AG20443 (cell line): ENCODE results near the gene ELF4.

ENCODE experiments used
- DNase-seq: peaks from one replicate; pipeline ENCODE4 v3.0.0; 2012; ENCODE audit warnings: low spot score, mixed read lengths

Gene ELF4

DNA sequence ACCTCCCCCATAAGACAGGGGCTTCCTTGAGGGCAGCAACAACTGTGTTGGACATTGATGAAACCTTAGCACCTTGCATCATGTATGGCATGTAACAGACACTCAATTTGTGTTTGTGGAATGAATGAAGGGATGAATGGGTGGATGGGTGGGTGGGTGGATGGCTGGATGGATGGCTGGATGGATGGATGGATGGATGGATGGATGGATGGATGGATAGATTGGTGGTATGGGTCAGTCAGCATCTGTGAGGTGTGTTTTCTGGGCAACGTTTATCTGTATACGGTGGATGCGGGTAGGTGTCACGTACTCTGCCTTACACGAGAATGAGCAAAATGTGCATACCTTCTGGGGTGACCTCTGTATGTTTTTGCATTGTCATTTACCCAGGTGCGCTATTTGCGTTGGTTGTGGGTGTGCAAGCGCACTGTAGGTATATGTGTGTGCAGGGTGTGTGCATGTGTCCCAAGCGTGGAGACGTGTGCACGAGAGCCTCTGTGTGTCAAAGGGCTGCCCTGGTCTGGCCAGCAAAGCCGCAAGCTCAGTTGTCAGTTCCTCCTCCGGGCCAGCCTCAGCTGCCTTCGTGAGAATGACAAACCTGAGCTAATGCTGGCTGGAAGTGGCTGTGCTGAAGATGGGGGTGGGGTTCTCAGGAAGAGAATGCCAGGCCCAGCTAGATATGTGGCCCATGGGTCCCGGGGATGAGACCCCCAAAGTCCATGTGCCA is 26.5 kb downstream of the ELF4 start:
- DNase-seq, result no peak

DNA sequence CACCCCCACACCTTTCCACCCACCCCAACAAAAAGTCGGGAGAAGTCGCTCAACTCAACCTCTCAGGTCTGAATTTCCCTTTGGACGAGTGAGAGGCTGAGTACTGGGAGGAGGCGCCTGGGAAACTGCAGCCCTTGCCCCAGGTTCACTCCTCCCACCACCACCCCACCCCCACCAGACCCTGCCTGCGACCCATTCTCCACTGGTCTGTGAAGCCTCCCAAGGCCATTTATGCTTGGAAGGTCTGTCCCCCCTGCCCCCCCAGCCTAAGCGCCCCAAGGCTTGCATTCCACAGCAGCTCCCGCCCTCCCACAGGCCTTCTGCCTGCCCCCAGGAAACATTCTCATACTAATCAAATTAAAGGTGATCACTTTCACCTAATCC is 27.2 kb downstream of the ELF4 start:
- DNase-seq, result no peak

DNA sequence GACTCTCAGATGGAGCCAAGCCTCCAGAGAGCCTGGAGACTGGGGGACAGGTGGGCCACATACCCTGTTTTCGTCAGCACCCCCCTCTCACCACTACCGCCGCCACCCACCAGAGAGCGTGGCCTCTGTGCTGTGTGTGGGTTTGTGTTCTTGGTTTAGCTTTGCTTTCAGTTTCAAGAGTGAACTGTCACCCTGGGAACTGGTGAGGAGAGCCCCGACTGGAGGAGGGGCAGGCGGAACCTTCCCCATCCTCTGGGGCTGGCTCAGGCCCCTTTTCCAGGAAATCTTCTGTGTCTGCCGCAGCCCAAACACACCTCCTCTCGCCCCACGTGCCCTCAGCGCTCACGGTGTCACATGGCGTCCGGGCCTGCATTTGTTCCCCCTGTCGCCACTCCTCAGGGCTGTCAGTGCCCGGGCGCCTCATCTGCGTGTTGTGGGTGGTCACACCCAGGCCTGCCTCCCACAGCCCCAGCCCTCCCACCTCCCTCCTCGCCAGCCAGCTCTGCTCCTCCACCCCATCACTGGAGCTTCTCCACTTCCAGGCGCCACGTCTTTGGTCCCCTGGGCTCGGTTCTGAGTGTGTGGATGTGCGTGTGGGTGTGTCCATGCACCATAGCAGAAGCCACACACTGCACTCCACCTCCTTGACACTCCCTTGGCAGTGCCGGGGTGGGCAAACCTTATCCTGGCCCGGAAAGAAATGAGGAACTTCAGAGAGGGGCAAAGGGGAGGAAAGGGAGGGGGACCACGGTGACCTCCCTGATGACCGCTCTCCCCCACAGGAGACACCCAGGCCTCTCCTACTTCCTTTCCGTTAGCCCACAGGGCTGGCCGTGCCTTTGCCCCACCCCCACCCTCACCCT is 27.8 kb downstream of the ELF4 start:
- peak; percentile 30 for DNase-seq

DNA sequence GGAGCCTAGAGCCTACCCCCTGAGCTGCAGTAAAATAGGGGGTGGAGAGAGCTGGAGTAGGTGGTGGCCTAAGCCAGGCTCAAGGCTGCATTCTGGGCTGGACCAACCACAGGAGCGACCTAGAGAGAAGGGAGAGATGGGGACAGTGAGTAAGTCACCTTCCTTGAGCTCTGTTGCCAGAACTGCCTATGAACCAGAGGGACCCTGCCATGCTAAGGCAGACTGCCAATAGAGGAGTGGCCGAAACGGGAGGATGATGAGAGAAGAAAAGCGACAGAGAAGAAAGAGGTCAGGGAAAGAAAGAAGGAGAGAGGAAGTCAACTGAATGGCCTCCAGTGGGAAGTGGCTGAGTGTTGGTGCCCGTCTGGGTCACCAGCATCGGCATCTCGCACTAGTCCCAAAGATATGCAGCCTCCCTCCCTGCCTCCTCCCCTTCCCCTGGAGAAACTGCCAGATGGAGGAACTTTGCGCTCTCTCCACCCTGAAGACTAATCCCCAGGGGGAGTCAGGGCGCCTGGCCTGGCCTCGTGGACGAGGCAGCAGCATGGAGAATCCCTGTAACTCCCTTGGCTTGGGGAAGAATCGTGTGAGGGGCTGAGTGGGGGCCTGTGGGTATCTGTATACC is 28.8 kb downstream of the ELF4 start:
- DNase-seq, result no peak

DNA sequence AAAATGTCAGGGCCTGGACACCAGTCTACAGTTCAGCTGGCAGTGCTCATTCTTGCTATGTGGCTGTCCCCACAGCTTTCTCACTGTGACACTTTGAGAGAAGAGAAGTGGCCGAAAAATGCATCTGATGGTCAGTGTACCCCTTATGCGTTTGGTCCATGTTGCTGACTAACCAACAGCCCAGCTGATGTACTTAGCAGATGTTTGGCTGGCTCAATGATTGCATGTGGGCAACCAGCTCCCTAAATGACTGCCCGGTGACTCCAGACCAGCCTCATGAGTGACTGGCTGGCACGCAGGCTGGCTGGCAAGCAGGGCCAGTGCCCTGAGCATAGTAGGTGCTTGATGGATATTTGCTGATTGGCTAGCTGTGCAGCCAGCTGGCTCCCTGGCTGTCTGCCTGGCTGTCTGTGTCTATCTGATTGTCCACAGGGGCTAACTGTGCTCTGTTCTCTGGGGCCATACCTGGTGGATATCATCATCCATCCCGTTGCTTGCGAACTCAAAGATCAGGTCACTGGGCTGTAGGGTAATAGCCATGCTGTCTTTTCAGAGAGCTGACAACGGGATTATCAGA is 29.4 kb downstream of the ELF4 start:
- DNase-seq, result no peak

DNA sequence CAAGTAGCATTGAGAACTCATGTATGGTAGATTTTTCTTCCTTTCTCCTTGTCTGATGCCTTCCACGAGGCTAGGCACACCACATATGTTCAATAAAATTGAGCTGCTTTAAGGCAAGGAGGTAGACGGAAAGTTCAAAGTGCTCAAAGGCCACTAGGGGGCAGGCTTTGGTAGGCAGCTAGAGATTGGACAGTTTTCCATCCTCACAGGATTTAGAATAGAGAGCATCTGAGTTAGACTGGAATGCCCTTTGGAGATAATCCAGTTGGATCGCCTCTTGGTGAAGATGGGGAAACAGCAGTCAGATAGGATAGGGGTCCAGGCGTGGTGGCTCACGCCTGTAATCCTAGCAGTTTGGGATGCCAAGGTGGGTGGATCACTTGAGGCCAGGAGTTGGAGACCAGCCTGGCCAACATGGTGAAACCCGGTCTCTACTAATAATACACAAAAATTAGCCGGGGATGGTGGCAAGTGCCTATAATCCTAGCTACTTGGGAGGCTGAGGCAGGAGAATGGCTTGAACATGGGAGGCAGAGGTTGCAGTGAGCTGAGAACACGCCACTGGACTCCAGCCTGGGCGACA is 30.4 kb downstream of the ELF4 start:
- DNase-seq, result peak; percentile 77

DNA sequence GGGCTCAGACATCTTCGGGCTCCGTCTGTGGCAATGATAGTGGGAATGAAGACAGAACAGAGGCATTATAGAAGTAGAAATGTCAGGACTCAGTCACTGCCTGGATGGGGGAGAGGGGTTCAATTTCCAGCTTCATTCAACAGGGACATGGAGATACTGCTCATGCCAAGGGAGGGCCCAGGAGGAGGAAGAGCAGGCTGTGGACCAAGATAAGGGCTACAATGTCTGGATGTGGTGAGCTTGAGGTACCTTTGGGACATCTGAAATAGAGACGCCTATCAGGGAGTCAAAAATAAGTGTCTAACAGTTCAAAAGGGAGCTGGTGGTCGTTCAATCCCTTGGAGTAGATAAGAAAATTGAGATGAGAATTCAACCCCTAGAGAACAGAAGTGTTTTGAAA is 34.5 kb downstream of the ELF4 start:
- no peak for DNase-seq

DNA sequence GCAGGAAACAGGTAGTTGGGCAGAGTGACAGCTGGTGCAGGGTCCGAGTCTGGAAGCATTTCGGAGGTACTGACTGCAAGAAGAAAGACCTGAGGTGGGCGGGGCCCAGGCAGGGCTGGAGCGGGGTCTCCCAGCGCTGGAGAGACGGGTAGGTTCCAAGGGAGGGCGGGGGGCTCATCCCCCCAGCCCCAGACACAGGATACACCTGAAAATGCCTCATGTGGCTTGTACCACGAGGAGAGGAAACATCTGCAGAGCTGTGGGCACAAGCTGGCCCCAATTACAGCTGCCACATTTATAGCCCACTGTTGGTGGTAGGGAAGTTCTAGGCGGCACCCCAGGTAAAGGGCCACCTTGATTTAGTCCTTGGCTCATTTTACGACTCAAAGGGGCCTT is 38.0 kb downstream of the ELF4 start:
- DNase-seq, result no peak

DNA sequence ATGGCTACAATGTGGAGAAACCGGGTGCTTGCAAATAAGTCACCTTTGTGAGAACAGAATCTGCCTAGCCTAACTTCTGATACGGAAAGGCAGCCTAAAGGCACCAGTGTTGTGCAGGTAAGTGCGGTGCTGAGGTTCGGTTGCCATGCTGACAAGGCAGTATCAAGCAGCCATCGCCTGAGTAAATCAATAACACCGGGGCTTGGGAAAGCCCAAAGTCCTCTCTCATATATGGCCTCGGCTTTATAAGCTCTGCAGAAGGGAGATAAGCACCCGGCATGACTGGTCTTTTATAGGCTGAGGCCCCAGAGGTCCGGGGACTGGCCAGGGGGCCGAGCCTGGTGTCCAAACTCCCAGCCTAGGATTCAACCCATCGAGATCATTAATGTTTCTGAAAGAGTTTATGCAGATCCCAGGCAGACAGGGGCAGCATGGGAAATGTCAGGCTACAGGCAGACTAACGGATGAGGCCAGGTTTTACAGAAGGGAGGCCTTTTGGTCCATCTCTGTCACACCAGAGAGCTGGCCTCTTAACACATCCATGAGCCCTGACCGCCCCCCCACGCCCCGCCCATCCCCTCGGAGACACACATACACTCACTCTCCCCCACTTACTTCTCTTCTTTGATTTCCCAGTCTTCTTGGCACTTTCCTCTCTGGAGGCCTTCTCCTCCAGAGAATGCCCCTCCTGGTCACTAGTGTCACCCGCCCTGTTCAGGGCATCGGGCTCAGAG is 38.5 kb downstream of the ELF4 start:
- DNase-seq, result no peak

DNA sequence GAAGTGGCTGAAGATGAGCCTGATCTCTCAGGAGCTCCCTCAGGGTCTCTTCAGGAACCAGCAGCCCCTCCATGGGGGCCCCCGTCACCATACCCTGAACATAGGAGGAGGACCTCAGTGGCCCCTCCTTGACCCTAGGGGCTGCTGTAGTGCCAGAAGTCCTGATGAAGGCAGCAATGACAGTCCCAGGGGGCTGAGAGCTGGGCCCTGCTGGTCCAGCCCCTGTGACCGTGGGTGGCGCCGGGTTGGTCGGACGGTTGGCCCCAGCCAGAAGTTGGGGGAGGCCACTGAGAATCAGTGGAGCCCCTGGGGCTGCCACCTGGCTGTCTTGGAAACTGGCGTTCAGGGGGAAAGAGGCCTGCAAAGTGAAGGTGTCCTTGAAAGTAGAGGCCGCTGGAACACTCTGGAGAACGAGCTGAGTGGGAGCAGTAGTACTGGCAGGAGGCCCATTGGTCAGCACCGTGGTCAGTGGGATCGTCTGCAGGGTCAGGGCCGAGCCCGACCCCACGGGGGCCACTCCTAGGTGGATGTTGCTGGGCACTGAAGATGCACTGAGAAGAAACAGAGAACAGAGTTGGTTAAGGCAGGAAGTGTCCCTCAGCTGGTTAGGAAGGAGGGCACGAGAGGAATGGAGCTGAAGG is 43.2 kb downstream of the ELF4 start:
- DNase-seq, result no peak

DNA sequence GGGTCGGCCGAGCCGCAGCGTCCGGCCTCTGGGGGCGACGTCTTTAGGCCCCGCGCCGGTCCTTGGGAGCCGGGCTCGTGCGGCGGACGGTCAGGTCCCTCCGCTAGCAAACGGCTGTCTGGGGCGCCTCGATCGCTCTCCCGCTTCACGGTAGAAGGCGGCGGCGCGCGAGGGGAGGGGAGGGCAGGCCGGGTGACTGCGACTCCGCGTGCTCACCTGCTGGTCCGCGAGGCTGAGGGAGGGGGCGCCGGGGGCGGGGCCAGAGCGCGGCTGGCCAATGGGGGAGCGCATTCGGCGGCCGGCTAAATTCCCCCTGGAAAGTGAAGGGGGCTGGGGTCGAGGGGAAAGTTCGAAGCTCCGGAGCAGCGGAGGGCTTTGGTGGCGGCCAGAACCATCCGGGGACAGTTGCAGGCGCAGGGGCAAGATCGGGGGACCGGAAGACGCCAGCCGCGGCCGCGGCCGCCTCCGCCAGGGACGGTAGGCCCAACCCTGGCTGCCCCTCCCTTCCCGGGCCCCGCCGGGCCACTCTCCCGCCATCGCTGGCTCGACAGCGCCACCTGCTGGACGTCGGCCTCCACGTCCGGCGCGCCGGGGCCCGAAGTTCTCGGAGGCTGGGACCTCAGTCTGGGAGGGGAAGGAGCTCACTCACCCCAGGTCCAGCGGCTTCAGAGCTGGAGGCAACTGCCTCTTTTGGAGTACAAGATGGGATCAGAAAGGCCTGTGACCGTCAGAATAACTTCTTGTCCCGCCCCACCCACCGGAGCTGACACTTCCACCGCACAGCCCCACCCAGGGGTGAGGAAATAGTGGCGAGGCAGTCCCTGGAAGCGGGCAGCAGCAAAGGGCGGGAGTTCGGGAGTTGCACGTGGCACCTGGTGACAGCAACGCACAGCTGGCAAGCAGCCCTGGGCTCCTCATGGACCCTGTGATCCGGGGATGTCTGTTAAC is 49.9 kb downstream of the ELF4 start:
- DNase-seq, result peak; percentile 93

DNA sequence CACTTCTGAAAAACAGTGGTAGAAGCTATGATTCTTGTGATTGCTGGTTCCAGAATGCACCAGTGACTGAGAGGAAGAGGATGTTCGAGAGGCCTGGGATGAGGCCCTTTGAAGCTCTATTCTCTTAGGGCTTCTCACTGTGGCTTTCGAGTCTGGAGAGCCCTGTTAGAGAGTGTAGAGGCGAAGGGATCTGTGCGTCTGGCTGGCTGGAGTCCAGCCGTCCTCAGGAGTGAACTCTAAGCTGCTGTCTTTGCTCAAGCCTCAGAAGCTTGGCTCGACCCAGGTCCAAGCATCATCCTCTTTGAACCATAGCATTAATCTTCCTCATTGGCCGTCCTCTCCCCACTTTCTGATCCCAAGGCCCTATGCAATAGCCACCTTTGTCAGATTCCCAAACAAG is 51.6 kb downstream of the ELF4 start:
- no peak for DNase-seq

DNA sequence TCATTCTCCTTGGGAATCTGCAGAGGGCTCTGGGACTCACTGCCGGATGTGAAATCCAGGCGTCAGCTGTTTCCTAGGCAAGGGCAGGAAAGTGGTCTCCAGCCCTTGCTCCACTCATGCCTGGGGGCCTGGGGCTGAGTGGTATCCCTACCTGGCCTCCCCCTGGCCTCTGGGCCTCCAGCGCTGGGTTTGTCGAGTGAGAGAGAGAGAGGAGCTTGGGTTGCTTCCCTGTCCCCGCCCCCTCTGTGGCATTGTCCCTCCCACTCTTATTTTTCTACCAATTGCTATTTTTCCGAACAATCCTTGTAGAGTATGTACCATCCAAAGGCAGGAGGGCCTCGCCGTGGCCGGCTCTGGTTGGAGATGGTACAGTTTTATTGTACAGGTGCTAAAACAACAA is 53.1 kb downstream of the ELF4 start:
- DNase-seq, result no peak

DNA sequence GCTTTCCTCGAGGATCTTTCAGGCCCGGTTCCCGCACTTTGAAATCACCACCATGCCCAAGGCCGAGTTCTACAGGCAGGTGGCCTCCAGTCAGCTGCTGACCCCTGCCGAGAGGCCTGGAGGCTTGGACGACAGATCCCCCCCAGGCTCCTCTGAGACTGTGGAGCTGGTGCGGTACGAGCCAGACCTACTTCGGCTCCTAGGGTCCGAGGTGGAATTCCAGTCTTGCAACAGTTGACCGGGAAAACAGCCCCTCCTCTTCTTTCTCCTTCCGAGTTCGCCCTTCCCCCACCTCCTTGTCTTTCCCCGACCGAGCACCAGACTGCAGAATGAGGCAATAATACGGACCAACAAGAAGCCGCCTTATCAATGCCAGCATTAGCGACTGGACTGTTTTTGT is 54.4 kb downstream of the ELF4 start:
- DNase-seq, result no peak

DNA sequence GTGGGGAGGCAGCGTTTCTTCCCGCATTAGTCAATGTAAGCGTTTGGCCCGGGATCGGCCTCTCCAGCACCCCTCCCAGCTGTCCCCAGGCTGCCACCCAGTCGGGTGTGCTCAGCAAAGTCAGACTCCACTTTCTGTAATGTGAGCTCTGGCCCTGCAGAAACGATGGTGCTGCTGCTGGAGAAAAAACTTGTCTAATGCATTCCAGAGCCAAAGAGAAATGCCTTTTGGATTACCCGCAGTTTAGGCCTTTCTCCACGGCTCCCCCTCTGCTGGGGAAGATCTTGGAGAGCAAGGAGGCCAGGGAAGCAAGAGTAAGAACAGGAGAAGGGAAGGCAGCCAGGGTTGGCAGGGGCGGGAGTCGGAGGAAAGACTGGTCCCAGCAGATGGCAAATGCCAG is 55.2 kb downstream of the ELF4 start:
- peak; percentile 79 for DNase-seq

DNA sequence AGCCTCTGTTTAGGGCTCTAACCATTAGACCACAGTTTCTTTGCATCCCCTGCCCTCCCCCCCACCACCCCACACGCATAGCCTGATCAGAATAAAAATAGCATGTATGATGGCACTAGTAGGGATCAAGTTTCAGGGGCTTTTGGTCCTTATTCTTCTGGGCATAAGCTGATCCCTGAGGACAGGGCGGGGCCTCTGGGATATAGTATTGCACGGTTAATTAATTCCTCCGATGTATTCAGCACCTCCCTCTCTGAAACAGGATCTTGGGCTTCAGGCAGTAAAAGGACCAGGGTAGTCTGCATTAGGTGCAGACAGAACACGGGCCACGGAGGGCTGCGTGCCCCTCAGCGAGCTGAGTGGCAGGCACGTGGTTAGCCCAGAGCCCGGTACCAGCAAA is 57.1 kb downstream of the ELF4 start:
- DNase-seq, result no peak

DNA sequence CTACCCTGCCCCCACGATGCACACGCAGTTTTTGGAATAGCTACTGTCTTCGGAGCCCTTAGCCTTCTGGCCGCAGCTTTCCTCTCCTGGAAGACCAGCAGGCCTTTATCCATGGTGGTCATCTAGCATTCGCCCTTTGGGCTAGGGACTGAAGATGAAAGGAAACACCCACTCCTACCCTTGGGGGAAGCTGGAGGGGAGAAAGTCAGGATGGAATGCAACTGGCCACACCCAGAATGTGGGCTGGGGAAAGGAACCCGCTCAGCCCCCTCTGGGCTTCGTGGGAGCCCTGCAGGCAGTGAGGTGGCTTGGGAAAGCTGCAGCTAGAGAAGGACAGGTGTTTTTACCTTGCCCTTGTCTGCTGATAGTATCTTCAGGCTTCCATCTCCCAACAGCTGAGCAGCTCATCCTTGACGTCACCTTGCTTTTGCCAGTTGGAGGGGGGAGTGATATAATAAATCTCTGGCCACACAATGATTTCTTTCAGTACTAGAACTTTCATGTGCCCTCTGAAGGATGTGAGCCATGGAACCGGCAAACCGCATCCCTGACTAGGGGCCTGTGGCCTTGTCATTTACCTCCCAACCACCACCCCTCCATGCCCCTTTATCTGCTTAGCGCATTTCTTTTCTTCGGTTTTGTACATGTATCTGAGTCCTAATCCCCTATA is 59.0 kb downstream of the ELF4 start:
- DNase-seq, result no peak

DNA sequence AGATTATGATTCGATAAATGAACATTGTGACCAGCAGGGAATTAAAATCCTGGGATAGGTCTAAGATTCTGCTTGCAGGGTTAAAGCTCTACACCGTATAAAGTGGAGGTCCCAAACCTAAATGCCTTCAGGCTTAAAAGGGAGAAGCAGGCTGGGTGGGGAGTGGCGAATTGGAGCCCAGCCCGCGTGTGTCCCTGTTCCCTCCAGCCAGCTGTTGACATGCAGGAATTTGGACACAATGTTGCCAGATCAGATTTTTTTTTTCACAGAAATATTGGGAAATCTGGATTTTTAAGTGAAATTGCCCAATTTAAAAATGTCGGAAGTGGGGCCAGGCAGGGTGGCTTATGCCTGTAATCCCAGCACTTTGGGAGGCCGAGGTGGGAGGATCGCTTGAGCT is 60.5 kb downstream of the ELF4 start:
- DNase-seq, result peak; percentile 25

DNA sequence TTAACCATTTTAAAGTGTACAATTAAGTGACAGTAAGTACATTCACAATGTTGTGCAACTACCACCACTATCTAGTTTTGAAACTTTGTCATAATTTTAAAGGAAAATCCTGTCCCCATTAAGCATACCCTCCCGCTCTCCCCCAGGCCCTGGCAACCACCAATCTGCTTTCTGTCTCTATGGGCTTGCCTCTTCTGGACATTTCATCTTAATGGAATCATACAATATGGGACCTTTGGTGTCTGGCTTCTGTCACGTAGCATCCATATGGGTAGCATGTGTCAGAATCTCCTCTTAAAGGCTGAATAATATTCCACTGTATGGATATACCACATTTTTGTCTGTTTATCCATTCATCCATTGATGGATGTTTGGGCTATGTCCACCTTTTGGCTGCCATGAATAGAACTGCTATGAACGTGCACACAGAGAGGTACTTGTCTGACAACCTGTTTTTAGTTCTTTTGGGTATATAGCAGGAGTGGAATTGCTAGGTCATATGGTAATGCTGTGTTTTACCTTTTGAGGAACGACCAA is 61.5 kb downstream of the ELF4 start:
- no peak for DNase-seq
